Measurements from ENCODE around the gene TRIM14. TPM values are rescaled to one million over a fixed set of nuclear protein-coding genes. Genes with fewer than 3 reads are reported as not detected.

Gene TRIM14
- total RNA-seq (2022) (34.1 and 54.0 TPM in 2 replicates), Bru-seq, nascent RNA (percentile 78 among the genes with signal in this experiment), BruChase-seq, experiment 1, labeled RNA remaining after a 6-hour chase (percentile 83 among the genes with signal in this experiment), BruChase-seq, experiment 2, labeled RNA remaining after a 2-hour chase (percentile 73 among the genes with signal in this experiment)
- long read RNA-seq, full-length matches to known transcripts, result 27 of 59 reads
- long read RNA-seq, partial matches to known transcripts, result 5 of 59 reads
- long read RNA-seq, other reads (novel, unspliced or antisense), result 27 of 59 reads

DNA sequence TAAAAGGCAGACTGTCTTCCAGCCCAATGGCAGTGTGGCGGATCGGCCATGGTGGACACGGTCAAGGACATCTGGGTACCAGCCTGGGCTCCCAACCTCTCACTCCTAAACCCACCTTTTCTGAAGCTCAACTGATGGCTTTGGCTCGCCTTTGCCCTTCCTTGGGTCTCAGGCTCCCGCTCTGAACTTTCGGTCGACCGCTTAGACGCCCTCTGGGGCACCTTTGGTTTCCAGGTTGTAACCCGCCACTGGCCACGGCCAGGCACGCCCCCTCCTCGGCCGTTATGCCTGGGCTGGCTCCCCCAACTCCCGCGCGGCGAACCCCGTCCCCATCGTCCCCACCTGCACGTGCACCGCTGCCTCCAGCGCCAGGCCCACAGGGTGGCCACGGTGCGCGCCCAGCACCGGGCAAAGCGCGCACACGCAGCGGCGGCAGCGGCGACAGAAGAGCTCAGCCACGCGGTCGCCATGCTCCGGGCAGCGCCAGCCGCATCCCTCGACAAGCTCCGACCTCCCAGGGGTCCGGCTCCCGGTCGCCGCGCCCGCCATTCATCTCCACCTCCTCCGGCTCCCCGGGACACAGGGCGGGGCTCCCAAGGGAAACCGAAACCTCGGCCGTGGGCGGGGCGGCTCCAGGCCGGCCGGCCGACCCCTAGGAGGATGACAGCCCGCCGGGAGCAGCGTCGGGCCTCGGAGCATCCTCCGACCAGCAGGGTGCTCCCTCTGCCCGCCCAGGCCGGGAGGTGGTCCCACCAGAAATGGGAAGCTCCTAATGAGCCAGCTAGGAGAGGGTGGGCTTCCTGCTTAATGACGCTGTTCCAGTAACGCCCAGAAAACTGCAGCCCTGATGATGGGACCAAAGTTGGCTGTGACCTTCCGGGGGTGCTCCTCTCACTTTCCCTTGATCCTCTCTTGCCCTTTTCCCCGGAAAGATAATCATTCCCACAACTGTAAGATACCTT, at the start of gene TRIM14:
Gene TRIM14 (minus strand): TSS at position 583 of the 962 bp plus-strand sequence. CDS start 34 bp downstream, at position 549.
- Mint-ChIP-seq H3K4me3 (ENCODE audit: low read depth, unreplicated experiment) (peak within 1 kb of the TSS; percentile 94), H3K9me3 (ENCODE audit: low read depth, unreplicated experiment) (no peaks in the 10 kb centered on the region), H3K27me3 (ENCODE audit: unreplicated experiment) (no peaks in the 10 kb centered on the region), H3K36me3 (ENCODE audit: insufficient read depth, unreplicated experiment) (peaks cover 26% of the 10 kb centered on the region), H3K27ac (ENCODE audit: unreplicated experiment) (peak within 1 kb of the TSS; percentile 87), H3K4me1 (ENCODE audit: low read depth, unreplicated experiment) (peaks cover 27% of the 10 kb centered on the region)
- CTCF ChIA-PET, result interaction anchor here (0.9 to 2.1 kb wide), 3 partner anchors 70 to 74 kb away, joined by 3 to 6 read pairs (median 4); partner anchors contain the start of gene CORO2A
- DNase-seq, result peak; percentile 75
- no TSS peak for BruUV-seq (replicated peaks)
- intact Hi-C loops (cut with micrococcal nuclease; ENCODE audit: unreplicated experiment), result loop anchor here (2.0 to 5.0 kb wide), 2 partner anchors 72 to 143 kb away; no protein-coding TSS in a partner anchor
- TF ChIP-seq, protein P1, sequence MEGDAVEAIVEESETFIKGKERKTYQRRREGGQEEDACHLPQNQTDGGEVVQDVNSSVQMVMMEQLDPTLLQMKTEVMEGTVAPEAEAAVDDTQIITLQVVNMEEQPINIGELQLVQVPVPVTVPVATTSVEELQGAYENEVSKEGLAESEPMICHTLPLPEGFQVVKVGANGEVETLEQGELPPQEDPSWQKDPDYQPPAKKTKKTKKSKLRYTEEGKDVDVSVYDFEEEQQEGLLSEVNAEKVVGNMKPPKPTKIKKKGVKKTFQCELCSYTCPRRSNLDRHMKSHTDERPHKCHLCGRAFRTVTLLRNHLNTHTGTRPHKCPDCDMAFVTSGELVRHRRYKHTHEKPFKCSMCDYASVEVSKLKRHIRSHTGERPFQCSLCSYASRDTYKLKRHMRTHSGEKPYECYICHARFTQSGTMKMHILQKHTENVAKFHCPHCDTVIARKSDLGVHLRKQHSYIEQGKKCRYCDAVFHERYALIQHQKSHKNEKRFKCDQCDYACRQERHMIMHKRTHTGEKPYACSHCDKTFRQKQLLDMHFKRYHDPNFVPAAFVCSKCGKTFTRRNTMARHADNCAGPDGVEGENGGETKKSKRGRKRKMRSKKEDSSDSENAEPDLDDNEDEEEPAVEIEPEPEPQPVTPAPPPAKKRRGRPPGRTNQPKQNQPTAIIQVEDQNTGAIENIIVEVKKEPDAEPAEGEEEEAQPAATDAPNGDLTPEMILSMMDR (IDR thresholded peaks at IDR 0.05; ENCODE audit: unreplicated experiment), result no peak

DNA sequence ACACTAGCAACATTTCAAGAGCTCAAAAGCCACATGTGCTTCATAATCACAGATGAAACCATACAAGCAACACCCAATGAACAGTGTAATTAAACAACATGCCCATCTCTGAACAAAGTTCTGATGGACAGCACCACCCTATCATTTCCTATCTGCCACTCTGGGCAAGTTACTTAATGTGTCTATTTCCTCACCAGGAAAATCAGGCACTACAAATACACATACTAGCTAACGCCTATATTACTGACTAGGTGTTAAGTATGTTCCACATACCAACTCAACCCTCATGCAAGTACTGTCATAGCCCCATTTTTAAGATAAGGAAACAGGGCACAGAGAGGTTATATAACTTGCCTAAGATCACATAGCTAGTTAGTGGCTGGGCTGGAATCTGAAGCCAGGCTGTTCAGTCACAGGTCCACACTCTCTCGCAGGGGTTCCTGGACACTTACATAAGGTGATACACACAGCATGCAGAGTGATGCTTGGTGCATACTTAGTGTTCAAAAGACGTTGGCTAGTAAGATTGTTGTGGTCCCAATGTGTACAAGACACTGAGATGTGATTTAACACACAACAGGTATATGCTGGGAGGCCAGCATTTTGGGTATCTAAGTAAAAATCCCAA, 49.2 kb upstream of the TRIM14 start:
- Mint-ChIP-seq H3K36me3 (ENCODE audit: insufficient read depth, unreplicated experiment) (peaks cover 14% of the 10 kb centered on the region), H3K4me1 (ENCODE audit: low read depth, unreplicated experiment) (peaks cover 74% of the 10 kb centered on the region), H3K9me3 (ENCODE audit: low read depth, unreplicated experiment) (peaks cover 2% of the 10 kb centered on the region), H3K27ac (ENCODE audit: unreplicated experiment) (no peak overlapping the region), H3K27me3 (ENCODE audit: unreplicated experiment) (no peaks in the 10 kb centered on the region), H3K4me3 (ENCODE audit: low read depth, unreplicated experiment) (no peak overlapping the region)
- TF ChIP-seq, protein P1 (IDR thresholded peaks at IDR 0.05; ENCODE audit: unreplicated experiment), result no peak
- intact Hi-C loops (cut with micrococcal nuclease; ENCODE audit: unreplicated experiment), result no loop called here
- DNase-seq, result no peak
- BruUV-seq (replicated peaks), result TSS peak; percentile 61
- CTCF ChIA-PET, result no interaction called here

DNA sequence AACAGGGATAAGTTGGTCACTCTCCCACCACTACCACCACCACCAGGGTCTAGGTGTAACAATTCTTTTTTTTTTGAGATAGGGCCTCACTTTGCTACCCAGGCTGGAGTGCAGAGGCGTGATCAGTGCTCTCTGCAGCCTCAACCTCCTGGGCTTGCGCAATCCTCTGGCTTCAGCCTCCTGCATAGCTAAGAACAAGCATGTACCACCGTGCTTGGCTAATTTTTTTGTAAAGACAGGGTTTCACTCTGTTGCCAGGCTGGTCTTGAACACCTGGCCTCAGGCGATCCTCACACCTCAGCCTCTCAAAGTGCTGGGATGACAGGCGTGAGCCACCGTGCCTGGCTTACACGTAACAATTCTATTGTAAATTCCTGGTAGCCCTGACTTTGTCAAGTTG, 45.9 kb upstream of the TRIM14 start:
- Mint-ChIP-seq H3K4me1 (ENCODE audit: low read depth, unreplicated experiment) (peaks cover 67% of the 10 kb centered on the region), H3K27me3 (ENCODE audit: unreplicated experiment) (no peaks in the 10 kb centered on the region), H3K36me3 (ENCODE audit: insufficient read depth, unreplicated experiment) (peaks cover 9% of the 10 kb centered on the region), H3K4me3 (ENCODE audit: low read depth, unreplicated experiment) (no peak overlapping the region), H3K9me3 (ENCODE audit: low read depth, unreplicated experiment) (peaks cover 2% of the 10 kb centered on the region), H3K27ac (ENCODE audit: unreplicated experiment) (no peak overlapping the region)
- CTCF ChIA-PET, result no interaction called here
- TF ChIP-seq, protein P1 (IDR thresholded peaks at IDR 0.05; ENCODE audit: unreplicated experiment), result no peak
- DNase-seq, result no peak
- BruUV-seq (replicated peaks), result no TSS peak
- intact Hi-C loops (cut with micrococcal nuclease; ENCODE audit: unreplicated experiment), result no loop called here

DNA sequence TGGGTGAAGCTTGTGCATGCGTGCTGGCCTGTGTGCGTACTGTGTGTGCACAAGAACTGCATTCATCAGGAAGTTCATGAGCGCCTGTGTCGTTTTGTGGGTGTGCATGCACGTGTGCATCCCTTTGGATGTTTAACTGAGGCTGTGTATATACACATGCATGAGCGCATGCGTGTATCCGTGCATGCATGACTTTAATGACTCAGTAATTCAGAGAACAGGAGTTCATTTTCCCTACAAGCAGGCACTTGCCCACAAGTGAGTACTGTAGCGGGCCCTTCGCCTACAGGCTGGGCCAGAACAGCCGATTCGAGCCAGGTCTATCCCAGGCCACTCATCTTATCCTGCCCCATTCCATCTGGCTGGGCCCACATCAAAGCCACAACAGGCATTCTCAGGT, 43.6 kb upstream of the TRIM14 start:
- Mint-ChIP-seq H3K36me3 (ENCODE audit: insufficient read depth, unreplicated experiment) (peaks cover 14% of the 10 kb centered on the region), H3K4me3 (ENCODE audit: low read depth, unreplicated experiment) (no peak overlapping the region), H3K27me3 (ENCODE audit: unreplicated experiment) (no peaks in the 10 kb centered on the region), H3K9me3 (ENCODE audit: low read depth, unreplicated experiment) (peaks cover 2% of the 10 kb centered on the region), H3K4me1 (ENCODE audit: low read depth, unreplicated experiment) (peaks cover 65% of the 10 kb centered on the region), H3K27ac (ENCODE audit: unreplicated experiment) (no peak overlapping the region)
- DNase-seq, result no peak
- no TSS peak for BruUV-seq (replicated peaks)
- intact Hi-C loops (cut with micrococcal nuclease; ENCODE audit: unreplicated experiment), result no loop called here
- TF ChIP-seq, protein P1 (IDR thresholded peaks at IDR 0.05; ENCODE audit: unreplicated experiment), result no peak
- CTCF ChIA-PET, result no interaction called here
